DND-41 (cell line): ENCODE results near the gene ZNF184.

Source experiments
- ATAC-seq: fragments of 200-7000 bp; cut with Tn5 transposase; 3 replicates; pipeline ENCODE4 v1.9.1; 2021; ENCODE audit warnings: low read depth; ENCODE audit not compliant: insufficient read depth
- DNase-seq: peaks from one replicate; pipeline ENCODE4 v3.0.0-alpha.2; 2020
- H2AFZ ChIP-seq: 2 replicates; pipeline ENCODE4 v1.6.0; 2012; ENCODE audit warnings: low read depth, low read length
- H3K27ac ChIP-seq: 2 replicates; pipeline ENCODE4 v1.5.1; 2012; ENCODE audit warnings: low read length, inconsistent platforms
- H3K27me3 ChIP-seq: fragments of 200-600 bp; sonication (generic); 2 replicates; pipeline ENCODE4 v1.6.0; 2012; ENCODE audit warnings: low read length, mild to moderate bottlenecking, inconsistent platforms; ENCODE audit not compliant: insufficient read depth, poor library complexity
- H3K36me3 ChIP-seq: 2 replicates; pipeline ENCODE4 v1.5.1; 2012; ENCODE audit warnings: low read length, inconsistent platforms; ENCODE audit not compliant: insufficient read depth
- H3K4me1 ChIP-seq: 2 replicates; pipeline ENCODE4 v1.5.1; 2012; ENCODE audit warnings: mild to moderate bottlenecking, low read length; ENCODE audit not compliant: insufficient read depth
- H3K4me2 ChIP-seq: 2 replicates; pipeline ENCODE4 v1.6.0; 2012; ENCODE audit warnings: mild to moderate bottlenecking, moderate library complexity, low read length, inconsistent platforms; ENCODE audit not compliant: insufficient read depth
- H3K4me3 ChIP-seq, 2 experiments: fragments of 200-600 bp in 1 of 2; shearing (Covaris generic) in 1 of 2; 2 replicates each; pipeline ENCODE4 v1.5.1; 2012 to 2016; ENCODE audit warnings: inconsistent platforms in 2 of 2, low read length in 2 of 2, mild to moderate bottlenecking in 2 of 2, low read depth in 1 of 2, moderate library complexity in 1 of 2
- H3K79me2 ChIP-seq: 2 replicates; pipeline ENCODE4 v1.6.0; 2012; ENCODE audit warnings: low read length, inconsistent platforms; ENCODE audit not compliant: insufficient read depth
- H3K9ac ChIP-seq: 2 replicates; pipeline ENCODE4 v1.6.0; 2012; ENCODE audit warnings: low read depth, mild to moderate bottlenecking, inconsistent platforms, low read length, moderate library complexity
- H3K9me3 ChIP-seq: 2 replicates; pipeline ENCODE4 v1.5.1; 2012; ENCODE audit warnings: low read length, moderate library complexity, mild to moderate bottlenecking, inconsistent platforms; ENCODE audit not compliant: insufficient read depth, severe bottlenecking
- H4K20me1 ChIP-seq: 2 replicates; pipeline ENCODE4 v1.6.0; 2012; ENCODE audit warnings: low read length; ENCODE audit not compliant: insufficient read depth
- CTCF ChIP-seq: IDR thresholded peaks from 2 replicates; pipeline ENCODE4 v1.5.1; 2012; ENCODE audit warnings: borderline replicate concordance, low read length, moderate library complexity, mild to moderate bottlenecking; ENCODE audit not compliant: poor library complexity, severe bottlenecking; ENCODE audit errors: extremely low read depth
- EZH2 ChIP-seq: IDR thresholded peaks from 3 replicates; pipeline ENCODE4 v1.6.1; 2012; ENCODE audit warnings: borderline replicate concordance, low read depth, mild to moderate bottlenecking, moderate library complexity, low read length, inconsistent platforms; ENCODE audit not compliant: severe bottlenecking

The ZNF184 gene

GRCh38 chr6:27422651-27423332 is 50.1 kb downstream of the ZNF184 start:
- Histone ChIP-seq H3K27me3 (no peaks in the 10 kb centered on the region), H3K4me3 (no peak overlapping the region), H3K9me3 (no peaks in the 10 kb centered on the region), H3K79me2 (no peaks in the 10 kb centered on the region), H2AFZ (no peak overlapping the region), H3K9ac (no peak overlapping the region), H3K4me1 (0 out of 2 replicates have a peak, but pooled peaks cover 7% of the 10 kb centered on the region), H3K4me2 (no peak overlapping the region), H3K36me3 (no peaks in the 10 kb centered on the region), H4K20me1 (no peaks in the 10 kb centered on the region), H3K27ac (no peak overlapping the region)
- no peak for TF ChIP-seq CTCF
- TF ChIP-seq EZH2: no peak
- DNase-seq: no peak
- no peak for ATAC-seq

- TF ChIP-seq CTCF (no peak), EZH2 (no peak)
- Histone ChIP-seq H3K27me3 (no peaks in the 10 kb centered on the region), H3K9me3 (peaks cover 8% of the 10 kb centered on the region), H4K20me1 (no peaks in the 10 kb centered on the region), H3K4me3 (no peak overlapping the region), H3K27ac (no peak overlapping the region), H3K9ac (no peak overlapping the region), H2AFZ (no peak overlapping the region), H3K4me1 (0 out of 2 replicates have a peak, but pooled peaks cover 7% of the 10 kb centered on the region), H3K4me2 (no peak overlapping the region), H3K79me2 (no peaks in the 10 kb centered on the region), H3K36me3 (no peaks in the 10 kb centered on the region)
- no peak for ATAC-seq
- no peak for DNase-seq
These were observed 53.5 kb downstream of the ZNF184 start for GRCh38 chr6:27419363-27419762.

- ATAC-seq (no peak), DNase-seq (no peak)
- Histone ChIP-seq H3K4me2 (no peak overlapping the region), H3K9ac (no peak overlapping the region), H3K4me1 (no peaks in the 10 kb centered on the region), H4K20me1 (no peaks in the 10 kb centered on the region), H2AFZ (no peak overlapping the region), H3K79me2 (no peaks in the 10 kb centered on the region), H3K27me3 (no peaks in the 10 kb centered on the region), H3K36me3 (no peaks in the 10 kb centered on the region), H3K4me3 (no peak overlapping the region), H3K27ac (no peak overlapping the region), H3K9me3 (peaks cover 8% of the 10 kb centered on the region)
- TF ChIP-seq EZH2: no peak
- no peak for TF ChIP-seq CTCF
These were observed 57.0 kb downstream of the ZNF184 start for GRCh38 chr6:27415898-27416297.
